Stimulated activated CD4-positive, alpha-beta T cell treated with anti-CD3 and anti-CD28 coated beads, Interleukin-12 subunit alpha, Interleukin-12 subunit beta, amount 100 ng/mL, for 24 hours (primary cell): ENCODE measurements around the gene COPS7A.

Experiments
- DNase-seq, 2 experiments: peaks; one replicate each; pipeline ENCODE4 v3.0.0-alpha.2; 2020; ENCODE audit warnings: low read depth in 2 of 2

The COPS7A gene

GRCh38 chr12:6723607-6724408 is at the start of gene COPS7A:
TSS of gene COPS7A (plus strand) at chr12:6724046. CDS start at chr12:6724657, 611 bp downstream.
- DNase-seq = peak; percentile 93 to 99

GRCh38 chr12:6676962-6677361 is 46.9 kb upstream of the COPS7A start:
- no peak for DNase-seq

- no peak for DNase-seq
Observed at GRCh38 chr12:6684609-6685008, 39.2 kb upstream of the COPS7A start.

- DNase-seq = no peak
Observed at GRCh38 chr12:6685814-6686213, 38.0 kb upstream of the COPS7A start.

- DNase-seq = no peak
Observed at GRCh38 chr12:6688543-6688998, 35.3 kb upstream of the COPS7A start.

GRCh38 chr12:6688999-6689882 is 34.6 kb upstream of the COPS7A start, which contains the start of gene ZNF384:
TSS of gene ZNF384 (minus strand) at chr12:6689375. CDS start at chr12:6679520, 9,855 bp downstream.
- DNase-seq = peak; percentile 89 to 92

- no peak for DNase-seq
Observed at GRCh38 chr12:6691473-6691872, 32.4 kb upstream of the COPS7A start.

GRCh38 chr12:6692888-6693287 is 31.0 kb upstream of the COPS7A start:
- DNase-seq = no peak

- DNase-seq = no peak
Observed at GRCh38 chr12:6693832-6694355, 30.0 kb upstream of the COPS7A start.

- no peak for DNase-seq
Observed at GRCh38 chr12:6694701-6695100, 29.1 kb upstream of the COPS7A start.

- no peak for DNase-seq
Observed at GRCh38 chr12:6695313-6696045, 28.4 kb upstream of the COPS7A start.

- no peak for DNase-seq
Observed at GRCh38 chr12:6696690-6697583, 26.9 kb upstream of the COPS7A start.

- DNase-seq = no peak
Observed at GRCh38 chr12:6697584-6698351, 26.1 kb upstream of the COPS7A start.

GRCh38 chr12:6698352-6699046 is 25.3 kb upstream of the COPS7A start:
- no peak for DNase-seq

GRCh38 chr12:6699259-6699988 is 24.4 kb upstream of the COPS7A start:
- no peak for DNase-seq

- DNase-seq = no peak
Observed at GRCh38 chr12:6699989-6700645, 23.7 kb upstream of the COPS7A start.

GRCh38 chr12:6700646-6701051 is 23.2 kb upstream of the COPS7A start, which contains the start of gene PIANP:
TSS of gene PIANP (minus strand) at chr12:6700815. CDS start at chr12:6698061, 2,754 bp downstream.
- DNase-seq = peak in 1 of 2 experiments; percentile 26
